Fibroblast of skin of back (primary cell): ENCODE results near the gene LRFN3.
"Not testable (repeated sequence)": the region's sequence is repeated elsewhere in the genome, so short reads cannot be mapped to it uniquely, and the experiment has no call there.

Source experiments
- DNase-seq: peaks from one replicate; pipeline ENCODE4 v3.0.0-alpha.2; 2013

LRFN3 gene

DNA sequence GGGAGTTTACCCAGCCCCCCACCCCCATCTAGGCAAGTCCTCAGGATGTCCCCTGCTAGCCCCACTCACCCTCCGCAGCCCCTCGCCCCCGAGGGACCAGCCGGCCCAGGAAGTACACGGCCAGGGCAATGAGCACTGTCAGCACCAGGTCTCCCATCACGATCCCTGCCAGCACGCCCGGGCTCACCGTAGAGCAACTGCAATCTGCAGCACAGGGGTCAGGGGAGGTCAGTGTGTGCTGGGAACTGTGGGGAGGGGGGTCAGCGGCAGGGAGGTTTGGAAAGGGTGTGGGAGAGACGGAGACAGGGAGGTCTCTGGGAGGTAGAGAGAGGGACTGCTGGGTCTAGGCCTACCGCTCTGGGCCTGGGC is 28.8 kb upstream of the LRFN3 start:
- DNase-seq: no peak

DNA sequence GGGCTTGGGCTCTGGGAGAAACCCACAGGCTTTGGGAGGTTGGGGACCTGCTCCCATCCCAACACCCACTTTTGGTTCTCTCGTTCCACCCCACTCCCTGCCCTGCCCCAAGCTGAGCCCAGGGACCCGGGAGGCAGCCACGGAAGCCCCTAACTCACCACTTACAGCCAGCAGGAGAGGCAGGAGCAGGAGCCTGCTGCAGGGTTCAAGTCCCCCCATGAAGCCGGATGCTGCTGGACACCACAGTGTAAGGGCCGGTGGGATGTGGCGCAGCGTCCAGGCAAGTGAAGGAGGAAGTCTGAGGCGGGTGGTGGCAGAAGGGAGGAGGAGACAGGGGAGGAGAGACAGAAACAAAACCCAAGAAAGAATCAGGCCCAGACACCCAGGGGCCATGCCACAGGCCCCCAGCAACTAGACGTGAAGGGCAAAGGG is 28.1 kb upstream of the LRFN3 start, which contains the start of gene TYROBP:
TYROBP (minus strand) TSS at position 286 of the 432 bp plus-strand sequence; CDS start at position 219, 67 bp downstream.
- DNase-seq: no peak

DNA sequence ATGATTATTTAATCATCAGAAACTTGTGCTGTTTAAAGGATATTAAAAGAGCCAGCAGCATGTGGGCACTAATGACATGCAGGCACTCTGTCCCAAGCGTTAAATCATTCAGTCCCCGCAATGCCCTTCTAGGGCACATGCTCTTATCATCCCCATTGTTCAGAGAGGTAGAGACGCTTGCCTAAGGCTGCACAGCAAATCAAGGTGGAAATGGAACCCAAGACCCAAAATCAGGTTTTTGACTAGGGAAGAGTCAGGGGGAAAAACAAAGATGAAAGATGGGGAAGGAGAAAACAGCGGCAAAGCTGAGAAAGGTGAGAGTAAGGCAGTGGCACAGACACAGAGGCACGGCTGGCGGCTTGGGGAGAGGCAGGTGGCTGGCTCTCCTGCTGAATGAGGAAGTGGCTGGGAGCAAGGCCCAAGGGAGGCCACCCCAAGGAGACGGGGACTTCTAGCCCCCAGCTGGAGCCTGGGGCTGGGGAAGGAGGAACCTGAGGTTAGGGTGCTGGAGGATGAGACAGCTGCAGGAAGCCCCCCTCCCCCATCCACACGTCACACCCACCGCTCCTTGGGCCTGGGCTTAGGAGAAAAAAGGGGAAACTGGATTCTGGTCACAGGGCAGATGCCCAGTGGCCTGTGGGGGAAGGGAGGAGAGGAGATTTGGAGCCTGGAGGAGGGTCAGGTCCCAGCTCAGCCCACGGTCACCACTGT is 27.0 kb upstream of the LRFN3 start:
- DNase-seq: no peak

DNA sequence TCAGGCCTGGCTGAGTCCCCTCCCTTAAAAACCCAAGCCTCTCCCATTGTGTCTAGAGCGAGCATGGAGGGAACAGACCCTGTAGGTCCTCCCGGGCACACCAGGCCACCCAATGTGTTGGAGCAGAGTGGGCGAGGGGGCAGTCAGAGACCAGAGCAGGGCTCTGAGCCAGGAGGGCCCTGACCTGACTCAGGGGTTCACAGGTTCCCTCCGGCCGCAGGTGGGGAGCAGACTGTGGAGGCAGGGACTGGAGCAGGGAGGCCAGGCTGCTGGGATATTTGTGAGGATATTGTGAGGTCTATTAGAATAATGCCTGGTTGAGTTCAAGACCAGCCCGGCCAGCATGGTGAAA is 26.5 kb upstream of the LRFN3 start:
- no peak for DNase-seq

DNA sequence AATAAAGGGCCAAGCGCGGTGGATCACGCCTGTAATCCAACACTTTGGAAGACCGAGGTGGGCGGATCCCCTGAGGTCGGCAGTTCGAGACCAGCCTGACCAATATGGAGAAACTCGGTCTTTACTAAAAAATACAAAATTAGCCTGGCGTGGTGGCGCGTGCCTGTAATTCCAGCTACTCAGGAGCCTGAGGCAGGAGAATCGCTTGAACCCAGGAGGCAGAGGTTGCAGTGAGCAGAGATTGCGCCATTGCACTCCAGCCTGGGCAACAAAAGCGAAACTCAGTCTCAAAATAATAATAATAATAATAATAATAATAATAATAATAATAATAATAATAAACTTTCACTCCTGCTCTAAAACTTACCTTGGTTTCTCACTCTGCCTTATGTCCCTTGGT is 25.8 kb upstream of the LRFN3 start:
- not testable (repeated sequence) for DNase-seq

DNA sequence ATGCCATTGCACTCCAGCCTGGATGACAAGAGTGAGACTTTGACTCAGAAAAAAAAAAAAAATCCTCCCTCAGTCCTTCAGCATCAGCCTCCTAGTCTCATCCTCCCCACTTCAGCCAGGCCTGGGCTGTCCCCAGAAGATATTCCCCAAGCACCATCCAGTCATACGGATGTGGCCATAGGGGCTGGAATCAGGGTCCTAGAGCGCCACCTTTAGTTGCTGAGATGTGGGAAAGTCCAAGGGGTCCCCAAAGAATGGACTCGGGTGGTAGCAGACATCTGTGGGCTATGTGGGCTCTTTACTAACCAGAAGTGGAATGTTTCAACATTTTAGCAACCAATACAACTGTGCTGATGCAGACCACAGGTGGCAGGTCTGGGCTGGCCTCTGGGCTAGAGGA is 25.0 kb upstream of the LRFN3 start:
- DNase-seq: no peak

DNA sequence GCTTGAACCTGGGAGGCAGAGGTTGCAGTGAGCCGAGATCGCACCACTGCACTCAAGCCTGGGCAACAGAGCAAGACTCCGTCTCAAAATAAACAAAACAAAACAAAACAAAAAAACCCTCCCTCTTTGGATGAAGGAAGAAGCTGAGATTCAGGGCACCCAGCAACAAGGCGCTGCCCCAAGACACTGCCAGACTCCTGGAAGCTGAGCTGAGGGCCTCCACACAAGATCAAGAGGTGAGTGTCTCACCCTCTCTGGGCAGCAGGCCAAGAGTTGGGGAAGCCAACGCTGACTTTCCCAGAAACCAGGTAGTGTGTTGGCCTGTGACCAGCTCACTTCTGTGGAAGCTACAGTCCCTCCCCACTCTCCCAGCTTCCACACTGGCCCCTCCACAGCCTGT is 24.4 kb upstream of the LRFN3 start:
- no peak for DNase-seq

DNA sequence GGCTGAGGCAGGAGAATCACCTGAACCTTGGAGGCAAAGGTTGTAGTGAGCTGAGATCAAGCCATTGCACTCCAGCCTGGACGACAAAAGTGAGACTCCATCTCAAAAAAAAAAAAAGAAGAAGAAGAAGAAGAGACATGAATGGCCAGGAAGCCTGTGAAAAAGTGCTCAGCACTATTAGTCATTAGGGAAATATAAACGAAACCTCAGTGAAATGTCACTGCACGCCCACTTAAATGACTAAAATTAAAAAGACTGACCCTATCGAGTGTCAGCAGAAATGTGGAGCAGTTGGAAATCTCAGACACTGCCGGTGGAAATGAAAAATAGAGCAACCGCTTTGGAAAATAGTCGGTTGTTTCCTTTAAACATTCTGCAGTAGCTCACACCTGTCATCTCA is 22.6 kb upstream of the LRFN3 start:
- DNase-seq: peak; percentile 22

DNA sequence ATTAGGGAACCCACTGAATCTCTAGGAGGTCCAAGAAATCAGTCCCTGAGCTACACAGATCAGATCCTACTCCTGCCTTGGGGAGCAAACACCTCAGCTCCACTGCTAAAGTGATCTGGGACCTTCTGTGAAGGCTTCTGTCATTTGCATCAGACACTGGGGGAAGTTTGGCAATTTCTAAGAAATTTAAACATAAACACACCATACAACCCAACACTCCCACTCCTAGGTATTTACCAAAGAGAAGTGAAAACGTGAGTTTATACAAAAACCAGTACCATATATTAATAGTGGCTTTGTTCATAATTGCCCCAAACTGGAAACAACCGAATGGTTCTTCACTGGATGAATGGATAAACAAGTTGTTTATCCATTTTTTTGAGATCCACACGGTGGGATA is 20.7 kb upstream of the LRFN3 start:
- DNase-seq: no peak

DNA sequence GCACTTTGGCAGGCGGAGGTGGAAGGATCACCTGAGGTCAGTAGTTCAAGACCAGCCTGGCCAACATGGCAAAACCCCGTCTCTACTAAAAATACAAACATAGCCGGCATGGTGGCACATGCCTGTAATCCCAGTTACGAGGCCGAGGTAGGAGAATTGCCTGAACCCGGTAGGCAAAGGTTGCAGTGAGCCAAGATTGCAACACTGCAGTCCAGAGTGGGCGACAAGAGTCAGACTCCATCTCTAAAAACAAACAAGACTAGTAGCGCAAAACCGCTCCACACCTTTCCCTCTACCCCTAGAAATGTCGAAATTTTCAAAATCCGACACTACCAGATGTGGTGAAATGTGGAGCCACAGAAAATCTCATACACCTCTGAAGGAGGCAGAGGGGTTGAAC is 16.9 kb upstream of the LRFN3 start:
- no peak for DNase-seq

DNA sequence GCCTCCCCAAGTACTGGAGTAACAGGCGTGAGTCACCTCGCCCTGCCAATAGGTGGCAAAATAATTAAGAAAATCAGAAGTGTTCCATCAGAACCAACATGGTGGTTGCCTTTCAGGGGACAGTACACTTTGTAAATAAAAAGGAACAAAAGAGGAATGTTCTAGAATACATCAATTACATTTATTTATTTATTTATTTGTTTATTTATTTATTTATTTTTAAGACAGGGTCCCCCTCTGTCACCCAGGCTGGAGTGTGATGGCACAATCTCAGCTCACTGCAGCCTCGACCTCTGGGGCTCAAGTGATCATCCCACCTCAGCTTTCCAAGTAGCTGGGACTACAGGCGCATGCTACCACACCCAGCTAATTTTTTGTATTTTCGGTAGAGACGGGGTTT is 15.2 kb upstream of the LRFN3 start:
- no peak for DNase-seq

DNA sequence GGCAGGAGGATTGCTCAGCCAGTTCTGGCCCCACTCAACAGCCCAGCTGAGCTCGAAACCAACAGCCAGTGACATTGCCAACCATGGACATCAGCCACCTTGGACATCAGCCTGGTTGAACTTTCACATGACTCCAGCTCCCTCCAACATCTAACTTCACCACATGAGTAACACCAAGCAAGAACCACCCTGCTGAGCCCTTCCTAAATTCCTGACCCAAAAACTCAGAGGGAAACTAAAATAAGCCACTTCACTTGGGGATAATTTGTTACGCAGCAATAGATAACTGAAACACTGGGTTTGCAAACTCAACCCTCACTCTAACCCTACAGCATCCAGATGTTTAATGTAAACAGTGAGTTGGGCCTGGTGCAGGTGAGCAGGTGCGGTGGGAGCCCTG is 10.7 kb upstream of the LRFN3 start:
- no peak for DNase-seq

DNA sequence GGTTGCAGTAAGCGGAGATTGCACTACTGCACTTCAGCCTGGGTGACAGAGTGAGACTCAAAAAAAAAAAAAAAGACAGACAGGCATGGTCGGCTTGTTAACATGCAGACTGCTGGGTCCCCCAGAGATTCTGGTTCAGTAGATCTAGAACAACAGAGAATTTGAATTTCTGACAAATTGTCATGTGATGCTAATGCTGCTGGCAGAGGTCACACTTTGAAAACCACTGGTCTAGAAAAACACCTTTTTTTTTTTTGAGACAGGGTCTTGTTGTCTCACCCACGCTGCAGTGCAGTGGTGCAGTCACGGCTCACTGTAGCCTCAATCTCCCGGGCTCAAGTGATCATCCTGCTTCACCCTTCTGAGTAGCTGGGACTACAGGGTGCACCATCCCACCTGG is 7.7 kb upstream of the LRFN3 start:
- no peak for DNase-seq

DNA sequence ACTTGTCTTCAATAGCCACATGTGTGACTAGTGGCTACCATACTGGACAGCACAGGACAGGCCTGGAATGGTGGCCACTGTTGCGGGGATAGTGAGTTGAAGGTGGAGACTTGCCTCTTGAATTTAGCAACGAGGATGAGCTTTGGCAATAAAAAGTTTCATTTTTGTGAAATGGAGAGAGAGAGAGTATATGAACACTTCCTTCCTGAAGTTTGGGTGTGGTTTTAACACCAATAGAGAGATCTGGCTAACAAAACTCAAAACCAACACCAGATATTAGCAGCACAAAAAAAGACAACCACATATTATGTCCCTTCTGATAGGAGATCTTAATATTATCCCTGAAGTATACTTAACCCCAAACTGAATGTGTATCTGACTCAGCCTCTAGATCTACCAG is 6.3 kb upstream of the LRFN3 start:
- no peak for DNase-seq

DNA sequence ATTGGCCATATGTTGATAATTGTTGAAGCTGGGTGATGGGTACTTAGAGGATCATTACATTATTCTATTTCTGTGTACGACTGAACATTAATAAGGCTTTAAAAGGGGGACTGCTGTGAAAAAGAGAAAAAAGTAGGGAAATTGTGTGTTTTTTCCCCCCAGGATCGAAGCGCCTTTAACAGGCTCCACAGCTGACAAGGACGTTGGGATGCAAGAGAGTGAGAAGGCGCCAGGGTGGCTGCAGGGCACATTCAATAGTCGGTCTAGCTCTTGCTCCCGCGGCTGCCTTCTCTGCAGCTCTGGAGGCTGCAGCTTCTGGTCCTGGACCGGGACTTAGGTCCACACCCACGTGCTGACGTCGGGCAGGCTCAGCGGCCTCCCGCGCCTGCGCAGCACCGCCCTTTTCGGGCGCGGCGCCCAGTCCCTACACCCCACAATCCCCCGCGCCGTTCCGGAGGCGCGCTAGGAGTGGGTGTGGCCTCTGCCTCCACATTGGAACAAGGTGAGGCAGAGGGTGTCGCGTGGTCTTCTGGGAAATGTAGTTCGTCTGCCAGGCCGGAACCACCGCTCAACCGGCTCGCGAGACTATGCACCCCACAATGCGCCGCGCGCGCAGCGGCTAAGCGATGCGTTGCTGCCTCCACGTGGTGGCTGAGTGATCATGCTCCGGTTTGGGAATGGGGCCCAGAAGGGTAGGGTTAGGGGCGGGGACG is 4.9 kb upstream of the LRFN3 start:
- peak; percentile 99 for DNase-seq

DNA sequence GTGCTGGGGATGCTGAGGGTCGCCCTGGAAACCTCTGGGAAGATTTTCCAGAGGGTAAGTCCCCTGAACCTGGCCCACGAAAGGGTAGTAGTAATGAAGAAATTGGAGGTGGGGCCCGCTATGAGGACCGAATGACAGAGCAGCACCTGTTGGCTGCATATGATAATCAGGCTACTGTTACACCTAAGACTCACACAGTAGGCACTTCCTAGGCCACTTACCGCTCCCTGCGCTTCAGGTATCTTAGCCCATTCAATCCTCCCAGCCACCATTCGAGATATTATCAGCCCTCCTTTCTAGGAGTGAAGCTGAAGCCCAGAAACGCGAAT is 4.3 kb upstream of the LRFN3 start:
- no peak for DNase-seq

DNA sequence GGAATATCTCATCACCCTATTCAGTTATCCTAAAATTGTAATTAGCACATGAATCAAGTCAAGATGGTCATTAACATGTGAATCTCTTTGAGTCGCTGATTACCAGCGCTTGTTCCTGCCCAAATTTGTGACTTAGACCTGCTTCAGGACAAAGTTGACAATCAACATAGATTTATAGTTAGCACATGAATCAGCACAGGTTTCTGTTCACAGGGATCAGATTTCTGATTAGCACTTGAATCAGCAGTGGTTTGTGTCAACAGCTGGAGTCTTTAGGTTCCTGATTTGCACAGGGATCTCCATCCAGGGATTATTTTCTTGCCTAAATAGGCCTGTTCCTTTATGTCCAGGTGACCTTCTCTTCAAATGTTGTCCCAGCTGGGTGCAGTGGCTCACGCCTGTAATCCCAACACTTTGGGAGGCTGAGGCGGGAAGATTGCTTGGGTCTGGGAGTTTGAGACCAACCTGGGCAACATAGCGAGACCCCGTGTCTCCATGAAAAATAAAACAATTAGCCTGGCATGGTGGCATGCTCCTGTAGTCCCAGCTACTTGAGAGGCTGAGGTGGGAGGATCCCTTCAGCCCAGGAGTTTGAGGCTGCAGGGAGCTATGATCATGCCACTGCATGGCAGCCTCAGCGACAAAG is 3.8 kb upstream of the LRFN3 start:
- no peak for DNase-seq

DNA sequence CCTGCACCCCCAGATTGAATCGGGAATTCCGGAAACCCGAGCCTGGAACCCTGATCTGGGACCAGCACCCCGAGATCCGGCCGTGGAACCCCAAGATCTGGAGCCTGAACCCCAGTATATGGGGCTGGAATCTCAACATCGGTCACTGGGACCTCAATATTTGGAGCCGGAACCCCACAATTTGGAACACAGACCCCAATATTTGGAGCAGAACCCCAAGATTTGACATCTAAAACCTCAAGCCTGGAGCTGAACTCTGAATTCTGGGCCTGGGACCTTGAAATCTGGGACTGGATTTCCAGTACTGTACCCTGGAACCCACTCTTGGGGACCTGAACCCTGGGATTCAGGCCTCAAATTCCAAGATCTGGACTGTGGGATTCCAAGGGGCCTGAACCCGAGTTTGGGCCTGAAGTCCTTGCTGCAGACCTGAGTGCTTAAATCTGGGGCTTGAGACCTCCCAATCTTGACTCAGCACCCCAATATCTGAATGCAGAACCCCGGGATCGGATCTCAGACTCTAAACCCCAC is 629 bp downstream of the LRFN3 start:
- DNase-seq: no peak

DNA sequence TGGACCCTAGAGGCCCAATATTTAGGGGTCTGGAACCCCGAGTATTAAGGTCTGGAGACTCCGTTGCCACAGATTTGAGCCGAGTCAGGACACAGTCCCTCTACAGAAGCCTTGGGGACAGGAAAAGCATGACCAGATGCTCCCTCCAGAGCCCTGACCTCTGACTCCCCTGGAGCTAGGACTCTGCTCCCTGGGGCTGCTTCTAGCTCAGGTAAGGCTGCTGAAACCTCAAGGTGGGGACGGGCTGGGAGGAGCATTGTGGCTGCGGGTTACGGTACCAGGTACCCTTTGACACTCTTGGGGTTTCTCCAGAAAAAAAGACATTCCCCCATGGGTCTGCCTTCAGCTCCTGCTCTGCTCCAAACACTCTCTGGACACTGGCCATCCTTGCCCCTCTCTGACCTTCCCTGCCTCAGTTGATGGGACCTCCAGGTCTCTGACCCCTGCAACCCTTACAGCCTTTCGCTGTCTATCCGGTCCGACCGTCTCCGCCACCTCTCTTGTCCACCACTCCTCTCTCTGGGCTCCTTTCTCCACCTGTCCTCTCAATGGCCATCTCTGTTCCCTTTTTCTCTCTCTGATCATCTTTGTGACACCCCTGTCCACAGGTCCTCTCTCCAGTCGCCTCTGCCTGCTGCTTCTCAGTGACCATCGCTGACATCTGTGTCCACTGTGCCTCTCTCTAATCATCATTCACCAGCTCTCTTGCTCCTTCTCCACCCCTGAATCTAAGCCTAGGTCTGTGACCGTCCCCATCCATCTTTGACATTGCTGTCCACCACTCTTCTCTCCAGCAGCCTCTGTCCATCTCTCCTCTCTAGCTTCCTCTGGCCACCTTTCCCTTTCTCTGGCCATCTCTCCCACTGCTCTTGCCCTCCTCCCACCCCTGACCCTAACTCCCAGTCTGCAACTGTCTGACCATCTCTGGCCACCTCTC is 1.4 kb downstream of the LRFN3 start:
- no peak for DNase-seq

DNA sequence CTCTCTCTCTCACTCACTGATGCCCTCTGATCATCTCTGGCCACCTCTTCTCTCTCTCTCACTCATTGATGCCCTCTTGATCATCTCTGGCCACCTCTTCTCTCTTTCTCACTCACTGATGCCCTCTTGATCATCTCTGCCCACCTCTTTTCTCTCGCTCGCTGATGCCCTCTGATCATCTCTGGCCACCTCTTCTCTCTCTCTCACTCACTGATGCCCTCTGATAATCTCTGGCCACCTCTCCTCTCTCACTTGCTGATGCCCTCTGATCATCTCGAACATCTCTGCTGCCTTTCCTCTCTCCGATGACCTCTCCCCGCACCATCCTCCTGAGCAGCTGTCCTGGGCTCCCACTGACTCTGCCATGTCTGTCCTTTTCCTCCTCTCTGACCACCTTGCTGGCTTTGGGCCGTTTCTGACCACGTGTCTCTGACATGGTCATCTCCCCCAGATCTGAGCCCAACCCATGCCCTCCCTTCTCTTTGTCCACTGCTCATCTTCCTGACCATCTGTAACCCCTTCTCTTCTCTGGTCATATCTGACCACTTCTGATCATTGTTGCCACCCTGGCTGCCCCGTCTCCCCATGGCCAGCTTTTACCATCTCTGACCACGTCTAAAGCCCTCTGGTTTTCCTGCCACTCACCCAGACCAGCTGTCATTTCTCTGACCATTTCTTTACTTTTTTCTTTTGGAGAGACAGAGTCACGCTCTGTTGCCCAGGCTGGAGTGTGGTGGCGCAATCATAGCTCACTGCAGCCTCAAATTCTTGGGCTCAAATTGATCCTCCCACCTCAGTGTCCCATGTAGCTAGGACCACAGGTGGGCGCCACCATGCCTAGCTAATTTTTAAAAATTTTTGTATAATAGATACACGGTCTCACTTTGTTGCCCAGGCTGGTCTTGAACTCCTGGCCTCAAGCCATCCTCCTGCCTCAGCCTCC is 2.4 kb downstream of the LRFN3 start:
- no peak for DNase-seq

DNA sequence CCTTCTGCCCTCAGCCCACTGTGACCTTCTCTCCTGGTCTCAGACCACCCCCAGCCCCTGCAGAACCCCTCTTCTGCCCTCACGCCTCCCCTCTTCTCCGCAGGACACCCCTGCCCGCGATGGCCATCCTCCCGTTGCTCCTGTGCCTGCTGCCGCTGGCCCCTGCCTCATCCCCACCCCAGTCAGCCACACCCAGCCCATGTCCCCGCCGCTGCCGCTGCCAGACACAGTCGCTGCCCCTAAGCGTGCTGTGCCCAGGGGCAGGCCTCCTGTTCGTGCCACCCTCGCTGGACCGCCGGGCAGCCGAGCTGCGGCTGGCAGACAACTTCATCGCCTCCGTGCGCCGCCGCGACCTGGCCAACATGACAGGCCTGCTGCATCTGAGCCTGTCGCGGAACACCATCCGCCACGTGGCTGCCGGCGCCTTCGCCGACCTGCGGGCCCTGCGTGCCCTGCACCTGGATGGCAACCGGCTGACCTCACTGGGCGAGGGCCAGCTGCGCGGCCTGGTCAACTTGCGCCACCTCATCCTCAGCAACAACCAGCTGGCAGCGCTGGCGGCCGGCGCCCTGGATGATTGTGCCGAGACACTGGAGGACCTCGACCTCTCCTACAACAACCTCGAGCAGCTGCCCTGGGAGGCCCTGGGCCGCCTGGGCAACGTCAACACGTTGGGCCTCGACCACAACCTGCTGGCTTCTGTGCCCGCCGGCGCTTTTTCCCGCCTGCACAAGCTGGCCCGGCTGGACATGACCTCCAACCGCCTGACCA is 3.3 kb downstream of the LRFN3 start:
- DNase-seq: no peak
